Activated T-cell treated with anti-CD3 and anti-CD28 coated beads, Interleukin-2, amount 50 U/mL, for 24 hours (primary cell): Measurements from ENCODE around the gene UBE2E2.

Experiments used
- DNase-seq: peaks from one replicate; pipeline ENCODE4 v3.0.0-alpha.2; 2020
- H3K27ac Mint-ChIP-seq: 2 replicates; pipeline ENCODE4 v1.8.0; 2020; ENCODE audit warnings: mild to moderate bottlenecking, mixed read lengths
- H3K27me3 Mint-ChIP-seq: 2 replicates; pipeline ENCODE4 v1.8.0; 2020; ENCODE audit warnings: mixed read lengths
- H3K36me3 Mint-ChIP-seq: 2 replicates; pipeline ENCODE4 v1.8.0; 2020; ENCODE audit warnings: low read depth, mixed read lengths
- H3K4me1 Mint-ChIP-seq: 2 replicates; pipeline ENCODE4 v1.8.0; 2020; ENCODE audit warnings: low read depth, mixed read lengths
- H3K4me3 Mint-ChIP-seq: 2 replicates; pipeline ENCODE4 v1.8.0; 2020; ENCODE audit warnings: mild to moderate bottlenecking, moderate library complexity, mixed read lengths
- H3K9me3 Mint-ChIP-seq: 2 replicates; pipeline ENCODE4 v1.8.0; 2020; ENCODE audit warnings: mixed read lengths

The UBE2E2 gene

DNA sequence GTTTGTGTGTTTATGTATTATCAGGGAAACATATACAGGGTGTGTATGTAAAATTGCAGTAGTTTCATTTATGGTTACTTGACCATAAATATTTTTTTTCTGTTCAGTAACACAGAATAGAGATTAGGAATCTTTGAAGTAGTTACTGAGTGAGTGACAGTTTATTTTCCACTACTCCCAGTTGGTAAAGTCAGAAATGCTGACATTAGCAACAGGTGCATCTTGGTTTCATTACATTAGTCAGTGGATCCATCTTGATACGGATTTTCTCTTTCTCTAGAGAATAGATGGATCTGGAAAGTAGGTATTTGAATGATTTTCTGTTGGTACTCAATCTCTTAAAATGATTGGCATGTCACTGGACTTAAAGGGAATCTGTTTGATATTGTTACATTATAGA, 6.0 kb downstream of the UBE2E2 start:
- H3K27me3 Mint-ChIP-seq: peaks cover 4% of the 10 kb centered on the region
- no peak overlapping the region for H3K27ac Mint-ChIP-seq
- no peak overlapping the region for H3K4me3 Mint-ChIP-seq
- no peaks in the 10 kb centered on the region for H3K36me3 Mint-ChIP-seq
- H3K9me3 Mint-ChIP-seq: no peaks in the 10 kb centered on the region
- peaks cover 30% of the 10 kb centered on the region for H3K4me1 Mint-ChIP-seq
- no peak for DNase-seq

DNA sequence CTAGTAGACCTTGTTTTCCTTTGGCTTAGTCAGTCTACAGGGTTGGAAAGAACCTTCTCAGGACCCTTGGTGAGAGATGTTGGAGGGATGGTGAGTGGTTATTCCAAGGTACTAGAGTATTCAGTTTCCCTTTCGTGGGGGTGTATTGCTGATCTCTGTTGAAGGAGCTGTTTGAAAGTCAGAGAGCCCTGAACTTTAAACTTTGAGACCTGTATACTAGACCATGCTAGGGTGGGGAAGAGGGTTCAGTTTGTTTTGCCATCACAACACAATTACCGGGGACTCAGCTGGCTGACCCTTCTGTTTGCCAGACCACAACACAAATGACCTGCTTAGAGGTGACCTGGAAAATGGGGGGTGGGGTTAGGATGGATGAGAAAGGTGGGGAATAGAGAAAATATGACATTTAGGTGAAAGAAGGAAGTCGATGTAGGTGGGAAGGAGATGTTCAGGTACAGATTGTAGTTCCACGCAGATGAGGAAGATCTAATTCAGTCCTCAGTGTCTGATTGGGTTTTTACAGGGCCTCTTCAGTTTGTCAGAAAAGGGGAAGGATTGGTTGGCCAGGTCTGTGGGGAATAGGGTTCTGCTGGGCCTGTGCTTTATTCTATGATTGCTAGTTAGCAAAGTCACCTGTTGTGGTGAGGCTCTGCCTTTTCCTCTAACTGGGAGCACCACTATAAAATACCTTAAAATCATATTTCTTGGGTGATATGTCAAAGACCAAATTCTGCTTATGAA, 6.8 kb downstream of the UBE2E2 start:
- DNase-seq: no peak
- no peak overlapping the region for H3K4me3 Mint-ChIP-seq
- H3K27me3 Mint-ChIP-seq: no peaks in the 10 kb centered on the region
- no peaks in the 10 kb centered on the region for H3K9me3 Mint-ChIP-seq
- peaks cover 27% of the 10 kb centered on the region for H3K4me1 Mint-ChIP-seq
- H3K27ac Mint-ChIP-seq: no peak overlapping the region
- H3K36me3 Mint-ChIP-seq: no peaks in the 10 kb centered on the region

DNA sequence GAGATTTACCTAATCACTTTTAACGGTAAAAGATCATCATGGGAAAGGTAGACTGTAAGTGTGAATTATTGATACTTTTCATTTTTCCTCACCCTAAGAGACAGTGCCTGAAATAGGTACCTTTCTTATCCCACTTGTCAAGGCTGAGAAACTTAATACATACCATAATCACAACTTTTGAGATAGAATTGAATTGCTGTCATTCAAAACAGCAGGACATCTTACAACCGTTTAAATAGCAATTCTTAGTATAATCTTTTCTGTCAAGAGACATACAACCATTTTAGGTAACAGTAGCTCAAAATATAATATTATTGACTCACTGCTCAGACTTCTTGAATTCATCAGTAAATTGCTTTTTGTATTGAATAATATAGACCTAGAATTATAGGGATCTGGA, 10.7 kb downstream of the UBE2E2 start:
- Mint-ChIP-seq H3K27ac (no peak overlapping the region), H3K4me1 (peaks cover 14% of the 10 kb centered on the region), H3K27me3 (no peaks in the 10 kb centered on the region), H3K4me3 (no peak overlapping the region), H3K36me3 (no peaks in the 10 kb centered on the region), H3K9me3 (no peaks in the 10 kb centered on the region)
- DNase-seq: no peak

DNA sequence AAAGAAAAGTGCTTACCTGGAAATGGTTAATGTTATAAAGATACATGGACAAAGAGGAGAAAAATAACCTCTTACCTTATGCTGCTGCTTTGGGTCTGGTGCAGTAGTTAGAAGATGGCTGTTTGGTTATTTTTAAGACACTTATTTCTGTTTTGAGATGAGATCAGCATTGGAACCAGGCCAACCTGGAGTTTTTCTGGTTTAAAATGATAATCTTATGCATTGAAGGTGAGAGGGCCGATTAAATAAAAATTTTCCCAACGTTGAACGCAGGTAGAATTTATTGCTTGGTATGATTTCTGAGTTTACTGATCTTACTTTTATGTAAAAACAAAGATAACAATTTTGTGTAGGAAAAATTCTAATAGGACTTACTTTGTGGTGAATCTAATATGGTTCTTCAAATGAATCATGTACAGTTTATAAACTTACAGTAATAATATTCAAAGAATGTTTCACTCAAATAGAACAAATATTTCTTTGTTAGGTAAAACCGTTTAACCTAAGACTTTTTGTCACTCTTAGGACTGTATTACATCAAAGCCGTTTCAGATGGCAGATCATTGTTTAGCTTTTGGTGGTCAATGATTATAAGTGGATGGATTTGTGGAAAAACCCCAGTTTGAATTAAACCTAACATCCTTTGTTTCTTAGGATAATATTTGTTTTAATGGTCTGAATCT, 14.9 kb downstream of the UBE2E2 start:
- peaks cover 25% of the 10 kb centered on the region for H3K4me1 Mint-ChIP-seq
- no peak for DNase-seq
- H3K27me3 Mint-ChIP-seq: no peaks in the 10 kb centered on the region
- H3K9me3 Mint-ChIP-seq: peaks cover 9% of the 10 kb centered on the region
- H3K27ac Mint-ChIP-seq: no peak overlapping the region
- no peak overlapping the region for H3K4me3 Mint-ChIP-seq
- H3K36me3 Mint-ChIP-seq: peaks cover 2% of the 10 kb centered on the region

DNA sequence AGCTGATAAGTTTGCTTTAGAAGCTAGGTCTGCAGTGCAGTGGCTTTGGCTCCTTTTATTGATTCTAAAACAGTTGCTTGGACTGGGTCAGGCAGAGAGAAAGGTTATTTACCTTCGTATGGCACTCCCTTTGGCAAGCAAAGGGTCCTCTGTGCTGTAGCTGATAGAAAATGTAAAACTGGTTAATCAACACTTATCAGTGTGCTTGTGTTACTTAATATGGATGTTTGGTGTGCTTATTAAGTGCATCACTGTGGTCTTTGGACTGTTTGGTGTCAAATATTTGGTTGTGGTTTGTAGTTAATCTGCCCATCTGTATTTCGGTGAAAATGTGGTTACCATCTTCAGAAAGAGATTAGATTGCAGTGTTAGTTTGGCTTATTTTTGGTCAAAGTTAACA, 16.0 kb downstream of the UBE2E2 start:
- H3K4me3 Mint-ChIP-seq: no peak overlapping the region

DNA sequence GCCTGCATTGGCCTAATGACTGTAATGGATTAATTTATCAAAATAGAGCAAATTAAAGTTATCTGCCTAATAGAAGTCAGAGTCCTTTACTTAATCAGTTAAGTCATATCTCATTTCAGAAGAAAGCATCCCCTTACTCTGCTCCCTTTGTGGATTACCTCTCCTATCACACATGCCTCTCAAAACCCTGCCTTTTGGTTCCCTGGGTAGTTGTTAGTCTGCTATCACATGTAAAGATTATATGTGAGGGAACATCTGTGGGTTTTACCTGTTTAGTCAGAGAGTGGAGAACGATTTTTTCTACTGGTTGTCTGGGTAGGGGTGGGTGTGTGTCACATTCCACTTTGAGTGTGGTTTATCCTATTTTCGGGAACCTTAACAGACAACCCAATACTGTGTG, 16.4 kb downstream of the UBE2E2 start:
- peaks cover 7% of the 10 kb centered on the region for H3K36me3 Mint-ChIP-seq
- no peak overlapping the region for H3K27ac Mint-ChIP-seq
- no peak for DNase-seq
- H3K4me1 Mint-ChIP-seq: peaks cover 25% of the 10 kb centered on the region
- H3K27me3 Mint-ChIP-seq: no peaks in the 10 kb centered on the region
- no peak overlapping the region for H3K4me3 Mint-ChIP-seq
- peaks cover 14% of the 10 kb centered on the region for H3K9me3 Mint-ChIP-seq

More for the DNA sequence above, 16.0 kb downstream of the UBE2E2 start:
- DNase-seq: no peak
- H3K36me3 Mint-ChIP-seq: peaks cover 5% of the 10 kb centered on the region
- peaks cover 14% of the 10 kb centered on the region for H3K9me3 Mint-ChIP-seq
- H3K27me3 Mint-ChIP-seq: no peaks in the 10 kb centered on the region
- H3K27ac Mint-ChIP-seq: no peak overlapping the region
- H3K4me1 Mint-ChIP-seq: peaks cover 25% of the 10 kb centered on the region

DNA sequence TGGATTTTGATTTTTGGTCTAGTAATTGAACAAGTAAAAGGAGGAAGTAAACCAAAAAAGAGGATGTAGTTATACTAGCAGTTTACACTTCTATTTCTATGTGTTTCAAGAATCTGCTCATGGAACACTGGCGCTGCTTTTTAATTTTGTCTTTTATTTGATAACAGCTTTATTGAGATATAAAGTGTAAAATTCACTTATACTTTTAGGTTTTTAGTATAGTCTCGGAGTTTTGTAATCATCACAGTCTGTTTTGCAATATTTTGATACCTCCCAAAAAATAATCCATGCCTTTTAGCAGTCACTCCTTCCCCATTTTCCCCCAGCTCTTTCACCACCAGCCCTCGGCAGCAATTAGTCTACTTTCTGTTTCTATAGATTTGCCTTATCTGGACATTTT, 18.0 kb downstream of the UBE2E2 start:
- Mint-ChIP-seq H3K9me3 (peaks cover 14% of the 10 kb centered on the region), H3K4me3 (no peak overlapping the region), H3K27me3 (no peaks in the 10 kb centered on the region), H3K27ac (no peak overlapping the region), H3K36me3 (peaks cover 7% of the 10 kb centered on the region), H3K4me1 (peaks cover 25% of the 10 kb centered on the region)
- DNase-seq: no peak

DNA sequence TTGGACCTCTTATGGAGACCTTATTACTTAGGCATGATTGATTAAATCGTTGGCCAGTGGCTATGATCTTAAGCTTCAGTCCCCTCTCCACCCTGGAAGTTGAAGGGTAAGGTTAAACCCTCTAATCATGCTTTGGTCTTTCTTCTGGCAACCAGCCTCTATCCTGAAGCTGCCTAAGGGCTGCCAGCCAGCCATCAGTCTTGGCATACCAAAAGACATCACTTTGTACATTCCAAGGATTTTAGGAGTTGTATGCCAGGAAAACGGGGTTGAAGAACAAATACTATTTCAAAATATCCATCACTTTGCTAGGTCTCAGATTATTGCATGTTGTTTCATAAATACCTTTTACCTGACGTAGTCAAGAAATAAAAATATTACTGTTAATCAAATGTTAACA, 28.9 kb downstream of the UBE2E2 start:
- Mint-ChIP-seq H3K27ac (no peak overlapping the region), H3K9me3 (no peaks in the 10 kb centered on the region), H3K4me1 (peaks cover 16% of the 10 kb centered on the region), H3K36me3 (no peaks in the 10 kb centered on the region), H3K4me3 (no peak overlapping the region), H3K27me3 (no peaks in the 10 kb centered on the region)
- DNase-seq: no peak

DNA sequence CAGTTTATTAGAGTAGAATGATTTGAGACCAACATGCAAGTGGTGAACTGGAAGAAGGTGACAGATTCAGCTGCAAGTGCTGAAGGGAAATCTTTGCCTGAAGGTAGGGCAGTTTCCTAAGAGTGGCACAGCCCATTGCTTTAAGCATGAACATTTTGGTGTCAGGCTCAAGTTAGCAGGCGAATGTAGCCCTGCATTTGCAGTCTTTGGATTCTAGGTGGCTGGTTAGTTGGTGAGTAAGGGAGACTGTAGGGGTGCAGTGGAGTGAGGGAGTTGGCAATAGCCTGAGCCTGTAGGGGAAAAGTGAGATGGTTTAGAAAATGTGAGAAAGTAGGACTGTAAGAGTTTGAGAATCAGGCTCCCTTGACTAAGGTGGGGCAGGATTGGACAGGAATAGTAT, 29.7 kb downstream of the UBE2E2 start:
- peaks cover 14% of the 10 kb centered on the region for H3K4me1 Mint-ChIP-seq
- no peak overlapping the region for H3K27ac Mint-ChIP-seq
- H3K9me3 Mint-ChIP-seq: no peaks in the 10 kb centered on the region
- no peak for DNase-seq
- no peaks in the 10 kb centered on the region for H3K36me3 Mint-ChIP-seq
- H3K4me3 Mint-ChIP-seq: no peak overlapping the region
- no peaks in the 10 kb centered on the region for H3K27me3 Mint-ChIP-seq

DNA sequence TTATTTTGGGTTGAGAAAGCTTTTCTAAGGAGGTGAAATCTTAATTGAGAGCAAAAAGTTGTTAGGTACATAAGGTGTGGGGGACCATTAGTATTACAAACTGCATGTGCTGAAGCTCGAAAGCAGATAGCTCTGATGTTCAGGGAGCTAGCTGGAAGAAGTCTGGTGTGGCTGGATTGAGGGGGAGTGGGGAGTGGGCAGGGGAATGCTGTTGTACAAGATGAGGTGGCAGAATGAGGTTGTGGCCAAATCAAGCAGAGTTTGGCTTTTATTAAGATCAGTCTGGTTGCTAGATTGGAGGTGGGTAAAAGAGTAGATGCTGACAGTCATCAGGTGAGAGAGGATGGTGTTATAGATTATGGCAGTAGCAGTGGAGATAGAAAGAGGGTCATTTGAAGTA, 32.1 kb downstream of the UBE2E2 start:
- DNase-seq: no peak
- Mint-ChIP-seq H3K4me3 (no peak overlapping the region), H3K36me3 (no peaks in the 10 kb centered on the region), H3K27ac (no peak overlapping the region), H3K9me3 (no peaks in the 10 kb centered on the region), H3K4me1 (peaks cover 16% of the 10 kb centered on the region), H3K27me3 (no peaks in the 10 kb centered on the region)

DNA sequence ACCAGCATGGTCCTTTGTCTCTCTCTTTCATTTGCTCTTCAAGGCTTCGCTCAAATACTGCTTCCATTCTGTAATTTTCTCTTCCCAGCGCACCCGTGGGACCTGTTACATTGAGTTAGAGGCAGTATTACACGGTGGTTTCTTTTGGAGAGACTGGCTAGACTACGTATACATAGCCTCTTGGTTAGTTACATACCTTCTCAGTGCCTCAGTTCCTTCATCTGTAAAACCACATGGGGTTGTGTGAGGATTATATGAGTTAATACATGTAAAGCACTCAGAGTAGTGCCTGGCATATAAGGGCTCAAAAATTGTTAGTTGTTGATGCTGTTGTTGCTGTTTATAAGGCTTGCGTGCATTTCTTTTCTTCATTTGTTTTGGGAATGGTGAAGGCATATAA, 33.8 kb downstream of the UBE2E2 start:
- no peak overlapping the region for H3K4me3 Mint-ChIP-seq
- no peak for DNase-seq
- no peak overlapping the region for H3K27ac Mint-ChIP-seq

DNA sequence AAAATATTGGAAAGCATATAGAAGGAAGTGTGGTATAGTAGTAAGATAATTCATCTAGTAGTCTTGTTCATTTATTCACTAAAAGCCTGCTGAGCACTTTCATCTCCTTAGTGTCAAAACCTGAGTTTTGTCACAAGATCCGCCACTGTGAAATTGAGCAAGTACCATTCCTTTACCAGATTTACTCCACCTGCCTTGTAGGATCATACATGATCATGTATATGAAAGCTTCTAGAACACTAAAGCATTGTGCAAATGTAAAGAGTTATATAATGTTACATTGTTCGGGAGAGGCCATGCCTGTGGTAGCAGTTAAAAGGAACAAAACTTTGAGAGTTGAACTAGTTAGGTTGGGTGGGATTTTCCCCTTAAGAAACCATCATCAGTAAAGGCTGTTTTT, 35.0 kb downstream of the UBE2E2 start:
- DNase-seq: no peak
- Mint-ChIP-seq H3K27me3 (no peaks in the 10 kb centered on the region), H3K4me1 (peaks cover 23% of the 10 kb centered on the region), H3K9me3 (no peaks in the 10 kb centered on the region), H3K4me3 (no peak overlapping the region), H3K36me3 (no peaks in the 10 kb centered on the region), H3K27ac (no peak overlapping the region)

More for the DNA sequence above, 33.8 kb downstream of the UBE2E2 start:
- Mint-ChIP-seq H3K9me3 (no peaks in the 10 kb centered on the region), H3K4me1 (peaks cover 18% of the 10 kb centered on the region), H3K36me3 (no peaks in the 10 kb centered on the region), H3K27me3 (no peaks in the 10 kb centered on the region)

DNA sequence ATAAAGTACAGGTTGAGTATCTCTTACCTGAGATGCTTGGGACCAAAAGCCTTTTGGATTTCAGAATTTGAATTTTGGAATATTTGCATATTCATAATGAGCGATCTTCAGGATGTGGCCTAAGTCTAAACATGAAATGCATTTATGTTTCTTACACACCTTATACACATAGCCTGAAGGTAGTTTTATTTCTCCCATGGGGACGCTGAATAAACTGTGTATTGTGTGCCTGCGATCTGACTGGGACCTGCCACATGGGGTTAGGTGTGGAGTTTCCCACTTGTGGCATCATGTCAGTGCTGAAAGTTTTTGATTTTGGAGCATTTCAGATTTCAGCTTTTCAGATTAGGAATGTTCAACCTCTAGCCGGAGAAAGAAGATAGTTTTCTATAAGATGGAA, 35.5 kb downstream of the UBE2E2 start:
- Mint-ChIP-seq H3K27ac (no peak overlapping the region), H3K9me3 (no peaks in the 10 kb centered on the region), H3K27me3 (no peaks in the 10 kb centered on the region), H3K4me3 (no peak overlapping the region), H3K4me1 (peaks cover 23% of the 10 kb centered on the region), H3K36me3 (no peaks in the 10 kb centered on the region)
- no peak for DNase-seq

DNA sequence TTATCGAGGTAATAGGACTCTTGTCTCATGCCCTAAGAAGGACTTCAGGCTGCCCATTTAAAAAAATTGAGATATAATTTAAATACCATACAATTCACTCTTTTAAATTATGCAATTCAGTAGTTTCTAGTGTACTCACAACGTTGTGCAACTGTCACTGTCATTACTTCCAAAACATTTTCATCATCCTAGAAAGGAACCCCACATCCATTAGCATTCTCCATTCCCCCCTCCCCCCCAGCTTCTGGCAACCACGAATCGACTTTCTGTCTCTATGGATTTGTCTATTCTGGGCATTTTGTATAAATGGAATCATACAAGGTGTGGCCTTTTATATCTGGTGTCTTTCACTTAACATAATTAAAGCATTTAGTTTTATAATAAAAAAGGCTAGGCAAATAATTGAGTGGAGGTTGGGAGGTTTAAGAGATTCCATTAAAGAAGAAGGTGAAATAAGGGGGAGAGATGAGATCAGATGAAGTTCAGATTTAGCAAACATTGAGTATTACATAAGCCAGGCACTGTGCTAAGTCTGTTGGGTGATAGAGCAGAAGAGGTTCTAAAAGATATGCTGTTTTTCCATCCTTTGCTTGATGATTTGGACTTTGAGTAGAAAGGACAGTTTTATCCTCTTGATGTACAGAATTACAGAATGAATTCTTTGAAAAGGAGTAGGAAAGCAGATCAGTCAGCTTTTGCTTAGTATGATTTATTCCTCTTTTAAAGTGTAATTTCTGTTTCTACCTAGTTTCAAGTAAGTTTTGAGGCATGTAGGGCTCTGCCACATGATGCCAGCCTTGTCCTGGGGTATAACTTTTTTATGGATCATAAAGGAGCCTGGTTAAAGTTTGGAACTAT, 36.3 kb downstream of the UBE2E2 start:
- Mint-ChIP-seq H3K4me1 (peaks cover 21% of the 10 kb centered on the region), H3K27me3 (no peaks in the 10 kb centered on the region), H3K9me3 (no peaks in the 10 kb centered on the region), H3K36me3 (no peaks in the 10 kb centered on the region), H3K4me3 (no peak overlapping the region), H3K27ac (no peak overlapping the region)
- DNase-seq: no peak
